T-helper 1 cell treated with Interleukin-12 subunit alpha and Interleukin-12 subunit beta and Interleukin-4 antibody, amounts not matched to agents 30 μg/mL and 1 μg/mL, for 36 hours (primary cell): Measurements from ENCODE around the gene C2CD3.
"Not testable (repeated sequence)": the region's sequence is repeated elsewhere in the genome, so short reads cannot be mapped to it uniquely, and the experiment has no call there.

ENCODE experiments used
- H3K27ac Mint-ChIP-seq: one replicate; pipeline ENCODE4 v1.8.0; 2021; ENCODE audit warnings: mild to moderate bottlenecking, mixed read lengths
- H3K27me3 Mint-ChIP-seq: one replicate; pipeline ENCODE4 v1.8.0; 2021; ENCODE audit warnings: low read depth, mixed read lengths
- H3K36me3 Mint-ChIP-seq: one replicate; pipeline ENCODE4 v1.8.0; 2021; ENCODE audit warnings: low read depth, mixed read lengths
- H3K4me1 Mint-ChIP-seq: one replicate; pipeline ENCODE4 v1.8.0; 2021; ENCODE audit warnings: low read depth, mixed read lengths
- H3K4me3 Mint-ChIP-seq: one replicate; pipeline ENCODE4 v1.8.0; 2021; ENCODE audit warnings: mild to moderate bottlenecking, moderate library complexity, mixed read lengths
- H3K9me3 Mint-ChIP-seq: one replicate; pipeline ENCODE4 v1.8.0; 2021; ENCODE audit warnings: mixed read lengths

Gene C2CD3

GRCh38 chr11:74116719-74117118, 54.1 kb downstream of the C2CD3 start:
- no peaks in the 10 kb centered on the region for H3K4me1 Mint-ChIP-seq
- no peaks in the 10 kb centered on the region for H3K9me3 Mint-ChIP-seq
- H3K27me3 Mint-ChIP-seq = no peaks in the 10 kb centered on the region
- H3K4me3 Mint-ChIP-seq = no peak overlapping the region
- H3K36me3 Mint-ChIP-seq = peaks cover 43% of the 10 kb centered on the region
- no peak overlapping the region for H3K27ac Mint-ChIP-seq

GRCh38 chr11:74112877-74113276, 57.9 kb downstream of the C2CD3 start:
- H3K36me3 Mint-ChIP-seq = peaks cover 41% of the 10 kb centered on the region
- no peaks in the 10 kb centered on the region for H3K9me3 Mint-ChIP-seq
- no peaks in the 10 kb centered on the region for H3K27me3 Mint-ChIP-seq
- no peak overlapping the region for H3K4me3 Mint-ChIP-seq
- H3K27ac Mint-ChIP-seq = no peak overlapping the region
- no peaks in the 10 kb centered on the region for H3K4me1 Mint-ChIP-seq

- Mint-ChIP-seq H3K27ac (no peak overlapping the region), H3K9me3 (no peaks in the 10 kb centered on the region), H3K4me3 (no peak overlapping the region), H3K27me3 (no peaks in the 10 kb centered on the region), H3K4me1 (peaks cover 7% of the 10 kb centered on the region), H3K36me3 (peaks cover 47% of the 10 kb centered on the region)
Measured at GRCh38 chr11:74106124-74106523, 64.7 kb downstream of the C2CD3 start.

- Mint-ChIP-seq H3K36me3 (peaks cover 61% of the 10 kb centered on the region), H3K4me1 (peaks cover 7% of the 10 kb centered on the region), H3K27me3 (no peaks in the 10 kb centered on the region), H3K27ac (no peak overlapping the region), H3K4me3 (no peak overlapping the region), H3K9me3 (no peaks in the 10 kb centered on the region)
Measured at GRCh38 chr11:74102321-74102720, 68.5 kb downstream of the C2CD3 start.

GRCh38 chr11:74100735-74101134, 70.1 kb downstream of the C2CD3 start:
- H3K9me3 Mint-ChIP-seq = no peaks in the 10 kb centered on the region
- H3K27ac Mint-ChIP-seq = no peak overlapping the region
- H3K4me3 Mint-ChIP-seq = no peak overlapping the region
- H3K36me3 Mint-ChIP-seq = peaks cover 62% of the 10 kb centered on the region
- H3K4me1 Mint-ChIP-seq = peaks cover 7% of the 10 kb centered on the region
- no peaks in the 10 kb centered on the region for H3K27me3 Mint-ChIP-seq

GRCh38 chr11:74100231-74100630, 70.6 kb downstream of the C2CD3 start:
- Mint-ChIP-seq H3K4me1 (peaks cover 7% of the 10 kb centered on the region), H3K36me3 (peaks cover 59% of the 10 kb centered on the region), H3K4me3 (no peak overlapping the region), H3K27me3 (no peaks in the 10 kb centered on the region), H3K9me3 (no peaks in the 10 kb centered on the region), H3K27ac (no peak overlapping the region)

- H3K9me3 Mint-ChIP-seq = no peaks in the 10 kb centered on the region
- peaks cover 7% of the 10 kb centered on the region for H3K4me1 Mint-ChIP-seq
- no peak overlapping the region for H3K4me3 Mint-ChIP-seq
- no peak overlapping the region for H3K27ac Mint-ChIP-seq
- H3K36me3 Mint-ChIP-seq = peaks cover 49% of the 10 kb centered on the region
- no peaks in the 10 kb centered on the region for H3K27me3 Mint-ChIP-seq
Measured at GRCh38 chr11:74097686-74098237, 73.0 kb downstream of the C2CD3 start.

GRCh38 chr11:74094393-74094792, 76.4 kb downstream of the C2CD3 start:
- Mint-ChIP-seq H3K27ac (no peak overlapping the region), H3K4me1 (no peaks in the 10 kb centered on the region), H3K36me3 (peaks cover 34% of the 10 kb centered on the region), H3K27me3 (no peaks in the 10 kb centered on the region), H3K9me3 (no peaks in the 10 kb centered on the region), H3K4me3 (no peak overlapping the region)

GRCh38 chr11:74092425-74092824, 78.4 kb downstream of the C2CD3 start:
- no peaks in the 10 kb centered on the region for H3K9me3 Mint-ChIP-seq
- no peaks in the 10 kb centered on the region for H3K27me3 Mint-ChIP-seq
- no peak overlapping the region for H3K4me3 Mint-ChIP-seq
- no peak overlapping the region for H3K27ac Mint-ChIP-seq
- H3K36me3 Mint-ChIP-seq = peaks cover 28% of the 10 kb centered on the region
- no peaks in the 10 kb centered on the region for H3K4me1 Mint-ChIP-seq

GRCh38 chr11:74091549-74091948, 79.3 kb downstream of the C2CD3 start:
- H3K4me3 Mint-ChIP-seq = no peak overlapping the region
- H3K36me3 Mint-ChIP-seq = peaks cover 23% of the 10 kb centered on the region
- no peaks in the 10 kb centered on the region for H3K9me3 Mint-ChIP-seq
- no peak overlapping the region for H3K27ac Mint-ChIP-seq
- no peaks in the 10 kb centered on the region for H3K4me1 Mint-ChIP-seq
- no peaks in the 10 kb centered on the region for H3K27me3 Mint-ChIP-seq

GRCh38 chr11:74090701-74091100, 80.1 kb downstream of the C2CD3 start:
- no peaks in the 10 kb centered on the region for H3K9me3 Mint-ChIP-seq
- peaks cover 22% of the 10 kb centered on the region for H3K36me3 Mint-ChIP-seq
- no peaks in the 10 kb centered on the region for H3K27me3 Mint-ChIP-seq
- no peak overlapping the region for H3K4me3 Mint-ChIP-seq
- no peak overlapping the region for H3K27ac Mint-ChIP-seq
- no peaks in the 10 kb centered on the region for H3K4me1 Mint-ChIP-seq

GRCh38 chr11:74086242-74086884, 84.4 kb downstream of the C2CD3 start:
- peaks cover 3% of the 10 kb centered on the region for H3K4me1 Mint-ChIP-seq
- H3K27me3 Mint-ChIP-seq = no peaks in the 10 kb centered on the region
- H3K9me3 Mint-ChIP-seq = peaks cover 4% of the 10 kb centered on the region
- peaks cover 41% of the 10 kb centered on the region for H3K36me3 Mint-ChIP-seq
- no peak overlapping the region for H3K4me3 Mint-ChIP-seq
- no peak overlapping the region for H3K27ac Mint-ChIP-seq

GRCh38 chr11:74085542-74085892, 85.3 kb downstream of the C2CD3 start:
- H3K4me3 Mint-ChIP-seq = no peak overlapping the region
- no peak overlapping the region for H3K27ac Mint-ChIP-seq
- no peaks in the 10 kb centered on the region for H3K27me3 Mint-ChIP-seq
- H3K36me3 Mint-ChIP-seq = peaks cover 43% of the 10 kb centered on the region
- peaks cover 3% of the 10 kb centered on the region for H3K4me1 Mint-ChIP-seq
- H3K9me3 Mint-ChIP-seq = peaks cover 4% of the 10 kb centered on the region

- Mint-ChIP-seq H3K9me3 (peaks cover 4% of the 10 kb centered on the region), H3K4me3 (no peak overlapping the region), H3K27ac (no peak overlapping the region), H3K36me3 (peaks cover 43% of the 10 kb centered on the region), H3K4me1 (peaks cover 3% of the 10 kb centered on the region), H3K27me3 (no peaks in the 10 kb centered on the region)
Measured at GRCh38 chr11:74084796-74085541, 85.8 kb downstream of the C2CD3 start.

- H3K4me1 Mint-ChIP-seq, H3K27me3 Mint-ChIP-seq, H3K4me3 Mint-ChIP-seq, H3K9me3 Mint-ChIP-seq, H3K27ac Mint-ChIP-seq: not testable (repeated sequence)
- peaks cover 43% of the 10 kb centered on the region for H3K36me3 Mint-ChIP-seq
Measured at GRCh38 chr11:74083927-74084326, 86.9 kb downstream of the C2CD3 start.
